HepG2 (cell line): ENCODE measurements around the gene EFNA2. TPM values are rescaled to one million over a fixed set of nuclear protein-coding genes. Genes with fewer than 3 reads are reported as not detected.

ENCODE experiments used
- ATAD3A ChIP-seq: sonication (generic); formaldehyde crosslinking; IDR thresholded peaks from 2 replicates; pipeline ENCODE4 v1.4.0; 2020; ENCODE audit warnings: missing genetic modification reagents
- CREB1 ChIP-seq, 2 experiments: fragments of 450-650 bp in 1 of 2; IDR thresholded peaks; 2 replicates each; pipeline ENCODE4 v1.6.1; 2016 to 2017; ENCODE audit warnings: control low read depth in 1 of 2, mild to moderate bottlenecking in 1 of 2, missing compliant biosample characterization in 1 of 2, missing genetic modification characterization in 1 of 2
- CTCF ChIP-seq: sonication (generic); formaldehyde crosslinking; IDR thresholded peaks from 2 replicates; pipeline ENCODE4 v1.5.0; 2020; ENCODE audit warnings: mild to moderate bottlenecking, missing genetic modification reagents, moderate library complexity
- EHMT2 ChIP-seq: fragments of 200-600 bp; sonication (generic); IDR thresholded peaks from 2 replicates; pipeline ENCODE4 v1.7.0; 2017; ENCODE audit warnings: antibody characterized with exemption, low read depth, low read length, borderline replicate concordance
- EP300 ChIP-seq, 3 experiments: sonication (generic) in 1 of 3; formaldehyde crosslinking in 1 of 3; IDR thresholded peaks; 2 replicates each; pipeline versions ENCODE4 v1.5.1 to v1.6.1; 2011 to 2020; ENCODE audit warnings: low read depth in 2 of 3, low read length in 2 of 3, borderline replicate concordance in 1 of 3, improper control_type of control experiment in 1 of 3, mild to moderate bottlenecking in 1 of 3, missing genetic modification reagents in 1 of 3, moderate library complexity in 1 of 3
- HMG20A ChIP-seq: IDR thresholded peaks from 2 replicates; pipeline ENCODE4 v1.6.1; 2016; ENCODE audit warnings: borderline replicate concordance
- HNRNPK ChIP-seq: fragments of 200-400 bp; formaldehyde crosslinking; IDR thresholded peaks from 2 replicates; pipeline ENCODE4 v1.6.1; 2018; ENCODE audit warnings: low read length, low read depth, moderate library complexity, mild to moderate bottlenecking; ENCODE audit not compliant: poor library complexity, severe bottlenecking
- KAT8 ChIP-seq: IDR thresholded peaks from 2 replicates; pipeline ENCODE4 v1.6.1; 2016; ENCODE audit warnings: missing genetic modification reagents, missing compliant biosample characterization
- MIER2 ChIP-seq: IDR thresholded peaks from 2 replicates; pipeline ENCODE4 v1.6.1; 2016; ENCODE audit warnings: missing biosample characterization, missing genetic modification reagents
- NR0B2 ChIP-seq: sonication (generic); formaldehyde crosslinking; IDR thresholded peaks from 2 replicates; pipeline ENCODE4 v1.4.0; 2020; ENCODE audit warnings: mild to moderate bottlenecking, missing genetic modification reagents
- RBAK ChIP-seq: sonication (generic); formaldehyde crosslinking; IDR thresholded peaks from 2 replicates; pipeline ENCODE4 v1.5.1; 2020; ENCODE audit warnings: mild to moderate bottlenecking, missing genetic modification reagents
- SNAI1 ChIP-seq: sonication (generic); formaldehyde crosslinking; IDR thresholded peaks from 2 replicates; pipeline ENCODE4 v1.5.0; 2020; ENCODE audit warnings: mild to moderate bottlenecking, missing genetic modification reagents, borderline replicate concordance
- TEAD3 ChIP-seq: optimal IDR thresholded peaks from 2 replicates; pipeline ENCODE3; 2016; ENCODE audit warnings: borderline replicate concordance
- THAP9 ChIP-seq: sonication (generic); formaldehyde crosslinking; IDR thresholded peaks from 2 replicates; pipeline ENCODE4; 2020; ENCODE audit warnings: missing genetic modification reagents, mild to moderate bottlenecking, borderline replicate concordance
- ZBTB34 ChIP-seq: sonication (generic); formaldehyde crosslinking; IDR thresholded peaks from 2 replicates; pipeline ENCODE4 v1.8.0; 2022; ENCODE audit warnings: mild to moderate bottlenecking, missing genetic modification reagents
- ZMYM3 ChIP-seq: sonication (generic); formaldehyde crosslinking; IDR thresholded peaks from 2 replicates; pipeline ENCODE4 v1.5.1; 2020; ENCODE audit warnings: mild to moderate bottlenecking, missing genetic modification reagents
- ZNF414 ChIP-seq: sonication (generic); formaldehyde crosslinking; IDR thresholded peaks from 2 replicates; pipeline ENCODE4 v1.5.0; 2020; ENCODE audit warnings: missing genetic modification reagents
- ZNF496 ChIP-seq: sonication (generic); formaldehyde crosslinking; IDR thresholded peaks from 2 replicates; pipeline ENCODE4 v1.8.1; 2023; ENCODE audit warnings: mild to moderate bottlenecking, moderate library complexity, missing genetic modification reagents; ENCODE audit not compliant: insufficient replicate concordance
- ZNF552 ChIP-seq: sonication (generic); formaldehyde crosslinking; IDR thresholded peaks from 2 replicates; pipeline ENCODE4 v1.9.0; 2022; ENCODE audit warnings: missing genetic modification reagents, mild to moderate bottlenecking, borderline replicate concordance
- ZNF615 ChIP-seq: sonication (generic); formaldehyde crosslinking; IDR thresholded peaks from 2 replicates; pipeline ENCODE4 v1.5.0; 2020; ENCODE audit warnings: mild to moderate bottlenecking, missing genetic modification reagents, borderline replicate concordance
- polyA plus RNA-seq, 8 experiments: library from polyadenylated mRNA; depleted of rRNA in 3 of 8; stranded (reverse) in 7 of 8; unstranded in 1 of 8; fragments of >200 nt; fragmentation: Illumina TruSeq in 4 of 8; extraction: Trizol in 4 of 8; gene quantifications; 2 replicates each; pipeline versions ENCODE4 v1.2.1 to v1.2.3, GENCODE V29; 2011 to 2016; ENCODE audit warnings: low read depth in 4 of 8, missing spikeins in 1 of 8, mixed read lengths in 1 of 8; ENCODE audit not compliant: insufficient read depth in 1 of 8
- total RNA-seq, 5 experiments: library from RNA; depleted of rRNA; stranded (reverse); fragments of >200 nt; fragmentation: Illumina TruSeq; extraction: Trizol; gene quantifications; 2 replicates each; pipeline ENCODE4 v1.2.3, GENCODE V29; 2016; ENCODE audit warnings: low read depth in 1 of 5

Gene EFNA2
- total and polyA plus RNA-seq, 2 of the 13 experiments (the other 11 are each of a cell fraction or from before 2014, with no cell fraction given): 6.0 to 9.9 TPM

GRCh38 chr19:1250437-1251260, 35.0 kb upstream of the EFNA2 start (continued):
- TF ChIP-seq THAP9 (CRISPR knock-in tag) (no peak), RBAK (CRISPR knock-in tag) (no peak), KAT8 (CRISPR knock-in tag) (no peak), MIER2 (no peak), ZBTB34 (CRISPR knock-in tag) (no peak), ATAD3A (CRISPR knock-in tag) (no peak), ZNF496 (CRISPR knock-in tag) (no peak), ZMYM3 (no peak), SNAI1 (no peak), TEAD3 (CRISPR knock-in tag) (no peak), NR0B2 (CRISPR knock-in tag) (0 out of 2 replicates have a peak, but pooled peaks have one; percentile 0), EP300 (IDR thresholded peaks at IDR 0.05; ENCODE audit: low read depth in 2 of 2, low read length in 2 of 2) (peak in 1 of 2 experiments; percentile 16; a peak in 1 of 4 replicates), EP300 (CRISPR knock-in tag; IDR thresholded peaks at IDR 0.05; ENCODE audit: borderline replicate concordance) (no peak), ZNF552 (CRISPR knock-in tag) (no peak), CREB1 (IDR thresholded peaks at IDR 0.05) (no peak), CREB1 (CRISPR knock-in tag; IDR thresholded peaks at IDR 0.05) (no peak), ZNF414 (CRISPR knock-in tag) (no peak), CTCF (CRISPR knock-in tag) (no peak), EHMT2 (no peak), HMG20A (CRISPR knock-in tag) (no peak), ZNF615 (CRISPR knock-in tag) (no peak), HNRNPK (peak; percentile 28)
